Fibroblast of skin of left biceps (primary cell): ENCODE measurements around the gene LRRC27.
"Not testable (repeated sequence)": the region's sequence is repeated elsewhere in the genome, so short reads cannot be mapped to it uniquely, and the experiment has no call there.

Source experiments
- DNase-seq, 2 experiments: peaks; one replicate each; pipeline ENCODE4 v3.0.0-alpha.2; 2013; ENCODE audit warnings: low read depth in 2 of 2

LRRC27 gene

DNA sequence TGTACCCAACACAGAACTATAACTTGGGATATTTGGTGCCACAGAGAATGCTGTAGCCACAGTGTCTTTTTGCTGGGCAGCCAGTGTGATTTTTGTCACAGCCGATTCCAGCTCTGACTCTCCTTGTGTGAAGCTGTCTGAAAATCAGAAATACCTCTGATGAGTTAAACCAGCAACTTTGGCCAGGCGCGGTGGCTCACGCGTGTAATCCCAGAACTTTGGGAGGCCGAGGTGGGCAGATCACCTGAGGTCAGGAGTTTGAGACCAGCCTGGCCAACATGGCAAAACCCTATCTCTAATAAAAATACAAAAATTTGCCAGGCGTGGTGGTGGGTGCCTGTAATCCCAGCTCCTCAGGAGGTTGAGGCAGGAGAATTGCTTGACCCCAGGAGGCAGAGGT, 5.9 kb downstream of the LRRC27 start:
- DNase-seq: not testable (repeated sequence)

DNA sequence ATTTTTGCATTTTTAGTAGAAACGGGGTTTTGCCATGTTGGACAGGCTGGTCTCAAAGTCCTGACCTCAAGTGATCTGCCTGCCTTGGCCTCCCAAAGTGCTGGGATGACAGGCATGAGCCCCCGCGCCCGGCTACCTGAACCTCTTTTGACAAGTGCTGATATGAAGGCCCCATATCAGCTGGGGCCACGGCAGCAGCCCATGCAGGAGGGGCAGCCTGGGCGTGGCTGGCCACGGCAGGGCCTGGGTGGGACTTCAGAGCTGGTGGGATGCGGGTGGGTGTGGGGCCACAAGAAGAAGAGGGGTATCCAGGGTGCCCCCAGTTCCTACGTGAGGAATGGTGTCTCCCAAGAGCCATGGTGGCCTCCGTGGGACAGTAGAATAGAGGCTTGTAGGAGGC, 6.9 kb downstream of the LRRC27 start:
- DNase-seq: no peak

DNA sequence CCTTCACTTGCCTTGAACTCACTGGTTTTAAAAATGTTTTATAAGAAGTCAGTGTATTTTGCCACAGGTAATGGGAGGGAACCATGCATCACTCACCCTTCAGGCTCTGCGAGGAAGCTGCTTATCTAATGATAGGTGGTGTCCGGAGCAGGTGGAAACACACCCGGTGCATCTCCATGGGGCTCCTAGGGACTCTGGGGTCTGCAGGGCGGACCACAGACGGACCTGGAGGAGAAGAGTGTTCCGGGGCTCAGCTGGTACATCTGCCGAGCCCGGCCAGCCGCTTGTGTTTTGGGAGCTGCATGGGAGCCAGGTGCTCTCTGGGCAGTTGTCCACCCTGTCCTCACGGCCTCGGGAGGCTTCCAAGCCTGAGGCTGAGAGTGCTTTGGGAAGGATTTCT, 7.3 kb downstream of the LRRC27 start:
- DNase-seq: no peak

DNA sequence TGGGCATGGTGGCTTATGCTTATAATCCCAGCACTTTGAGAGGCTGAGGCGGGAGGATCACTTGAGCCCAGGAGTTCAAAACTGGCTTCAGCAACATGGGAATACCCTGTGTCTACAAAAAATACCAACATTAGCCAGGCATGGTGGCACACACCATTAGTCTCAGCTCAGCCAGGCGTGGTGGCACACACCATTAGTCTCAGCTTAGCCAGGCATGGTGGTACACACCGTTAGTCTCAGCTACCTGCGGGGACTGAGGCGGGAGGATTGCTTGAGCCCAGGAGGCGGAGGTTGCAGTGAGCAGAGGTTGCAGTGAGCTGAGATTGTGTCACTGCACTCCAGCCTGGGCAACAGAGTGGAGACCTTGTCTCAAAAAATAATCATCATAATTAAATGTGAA, 9.0 kb downstream of the LRRC27 start:
- DNase-seq: no peak

DNA sequence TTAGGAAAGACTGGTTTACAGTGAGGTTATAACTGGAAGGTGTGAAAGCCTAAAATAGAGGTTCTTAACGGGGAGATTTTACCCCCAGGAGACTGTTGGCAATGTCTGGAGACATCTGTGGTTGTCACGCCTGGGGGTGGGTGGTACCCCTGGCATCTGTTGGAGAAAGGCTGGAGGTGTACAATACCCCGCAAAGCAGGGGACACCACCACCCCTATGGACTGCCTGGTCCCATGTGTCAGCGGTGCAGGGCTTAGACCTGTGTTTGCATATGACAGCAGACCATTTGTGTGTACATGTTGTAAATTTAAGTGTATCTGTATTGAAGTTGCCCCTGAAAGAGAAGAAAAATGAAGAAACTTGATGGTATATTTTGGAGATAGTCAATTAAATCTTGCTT, 9.8 kb downstream of the LRRC27 start:
- DNase-seq: no peak

DNA sequence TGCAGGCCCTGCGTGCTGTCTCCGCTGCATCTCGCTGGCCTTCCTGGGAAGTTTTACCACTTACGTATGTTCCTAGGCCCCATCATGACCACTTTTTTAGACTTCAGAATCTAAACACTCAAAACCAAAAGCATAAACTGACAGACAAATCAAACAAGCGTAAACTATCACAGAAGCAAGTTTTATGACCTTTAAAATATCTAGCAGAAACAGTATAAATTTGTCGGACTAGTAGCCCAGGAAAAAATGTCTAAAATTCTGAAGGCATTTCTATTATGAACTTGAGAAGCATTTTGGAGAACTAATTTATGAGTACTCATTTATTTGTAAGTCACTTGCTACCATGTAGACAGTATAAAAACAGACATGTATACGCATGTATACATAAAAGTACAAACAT, 10.6 kb downstream of the LRRC27 start:
- DNase-seq: no peak

DNA sequence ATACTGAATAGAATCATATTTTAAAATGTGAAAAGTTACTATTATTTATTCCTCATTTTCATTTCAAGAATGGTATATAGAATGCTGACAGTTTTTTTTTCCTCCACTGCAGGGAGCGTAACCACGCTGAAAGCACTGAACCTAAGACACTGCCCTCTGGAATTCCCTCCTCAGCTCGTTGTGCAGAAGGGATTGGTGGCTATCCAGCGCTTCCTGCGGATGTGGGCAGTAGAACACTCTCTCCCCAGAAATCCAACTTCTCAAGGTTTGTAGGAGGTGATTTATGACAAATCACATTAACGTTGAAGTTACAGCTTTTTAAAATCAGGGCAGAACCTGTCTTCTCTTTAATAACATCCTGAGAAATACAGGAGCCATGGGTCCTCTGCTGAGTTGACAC, 12.4 kb downstream of the LRRC27 start:
- no peak for DNase-seq

DNA sequence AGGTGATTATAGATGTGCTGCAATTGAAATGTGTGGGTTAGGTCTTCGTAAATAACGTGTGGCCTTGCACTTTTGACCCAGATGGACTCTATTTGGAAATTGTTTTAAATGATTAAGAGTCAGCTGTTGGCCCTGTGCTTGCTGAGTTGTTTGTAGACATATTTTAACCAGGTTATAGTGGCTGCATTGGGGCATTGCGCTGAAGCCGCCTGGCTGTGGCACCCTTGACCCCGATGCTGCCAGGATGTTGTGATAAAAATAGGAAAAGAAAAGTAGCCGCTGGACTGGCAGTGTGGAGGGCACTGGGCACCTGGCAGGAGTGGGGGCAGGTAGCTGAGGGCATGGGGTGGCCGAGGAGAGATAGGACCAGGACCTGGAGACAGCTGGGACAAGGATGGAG, 13.4 kb downstream of the LRRC27 start:
- DNase-seq: no peak

DNA sequence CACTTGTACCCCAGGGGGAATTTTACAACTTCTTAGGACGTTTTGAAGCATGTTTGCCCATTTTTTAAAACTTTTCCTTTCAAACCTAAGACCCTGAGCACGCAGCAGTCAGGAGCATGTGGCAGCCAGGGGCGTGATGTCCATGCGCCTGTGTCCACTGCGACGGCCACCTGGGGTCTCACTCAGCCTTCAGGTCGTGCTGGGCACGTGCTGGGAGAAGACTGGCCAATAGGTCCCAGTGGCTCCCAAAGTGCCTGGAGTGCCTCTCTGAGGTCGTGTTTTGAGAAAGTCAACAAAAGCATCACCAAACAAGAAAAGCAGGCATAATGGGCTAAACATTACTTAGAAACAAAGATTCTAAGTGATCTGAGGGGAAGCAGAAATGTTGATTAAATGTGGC, 14.8 kb downstream of the LRRC27 start:
- DNase-seq: no peak

DNA sequence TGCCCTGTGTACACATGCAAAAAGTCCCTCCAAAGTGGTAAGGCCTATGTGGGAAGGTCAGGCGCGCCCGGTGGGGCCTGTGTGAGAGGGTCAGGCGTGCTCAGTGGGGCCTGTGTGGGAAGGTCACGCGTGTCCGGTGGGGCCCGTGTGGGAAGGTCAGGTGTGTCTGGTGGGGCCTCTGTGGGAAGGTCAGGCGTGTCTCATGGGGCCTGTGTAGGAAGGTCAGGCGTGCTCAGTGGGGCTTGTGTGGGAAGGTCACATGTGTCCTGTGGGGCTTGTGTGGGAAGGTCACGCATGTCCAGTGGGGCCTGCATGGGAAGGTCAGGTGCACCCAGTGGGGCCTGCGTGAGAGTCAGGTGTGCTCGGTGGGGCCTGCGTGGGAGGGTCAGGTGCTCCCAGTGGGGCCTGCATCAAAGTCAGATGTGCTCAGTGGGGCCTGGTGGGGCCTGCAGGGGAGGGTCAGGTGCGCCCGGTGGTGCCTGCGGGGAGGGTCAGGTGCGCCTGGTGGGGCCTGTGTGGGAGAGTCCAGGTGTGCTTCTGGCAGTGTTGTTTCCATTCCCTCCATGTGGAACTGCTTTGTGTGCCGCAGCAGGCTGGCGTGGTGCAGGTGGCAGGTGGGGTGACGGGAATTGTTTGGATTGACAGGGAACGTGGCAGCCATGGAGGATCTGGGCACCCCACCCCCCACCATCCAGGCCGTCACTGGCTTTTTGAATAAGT, 15.4 kb downstream of the LRRC27 start:
- no peak for DNase-seq

DNA sequence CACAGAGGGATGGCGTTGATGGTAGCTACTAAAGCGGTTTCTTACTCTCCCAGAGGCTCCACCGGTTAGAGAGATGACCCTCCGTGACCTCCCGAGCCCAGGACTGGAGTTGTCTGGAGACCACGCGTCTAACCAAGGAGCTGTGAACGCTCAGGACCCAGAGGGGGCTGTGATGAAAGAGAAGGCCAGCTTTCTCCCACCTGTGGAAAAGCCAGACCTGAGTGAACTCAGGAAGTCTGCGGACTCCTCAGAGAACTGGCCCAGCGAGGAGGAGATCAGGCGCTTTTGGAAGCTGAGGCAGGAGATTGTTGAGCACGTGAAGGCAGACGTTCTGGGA, 15.9 kb downstream of the LRRC27 start:
- no peak for DNase-seq

DNA sequence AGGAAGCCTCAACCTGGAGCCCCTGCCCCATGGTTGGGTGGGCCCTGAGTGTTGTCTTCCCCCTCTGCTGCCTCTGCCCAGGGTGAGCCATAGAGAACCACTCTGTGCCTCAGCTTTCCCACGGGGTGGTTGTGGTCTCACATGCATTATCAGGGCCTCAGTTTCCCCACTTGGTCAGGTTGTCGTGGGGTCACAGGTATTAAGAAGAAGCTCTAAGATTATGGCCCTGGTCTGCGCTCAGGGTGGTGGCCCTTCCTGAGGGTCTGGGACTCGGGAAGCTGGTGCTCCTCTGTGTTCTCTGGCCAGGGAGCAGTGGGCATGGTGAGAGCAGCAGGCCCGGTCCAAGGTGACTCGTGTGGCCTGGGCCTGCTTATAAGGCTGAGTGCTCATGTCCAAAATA, 17.8 kb downstream of the LRRC27 start:
- DNase-seq: no peak

DNA sequence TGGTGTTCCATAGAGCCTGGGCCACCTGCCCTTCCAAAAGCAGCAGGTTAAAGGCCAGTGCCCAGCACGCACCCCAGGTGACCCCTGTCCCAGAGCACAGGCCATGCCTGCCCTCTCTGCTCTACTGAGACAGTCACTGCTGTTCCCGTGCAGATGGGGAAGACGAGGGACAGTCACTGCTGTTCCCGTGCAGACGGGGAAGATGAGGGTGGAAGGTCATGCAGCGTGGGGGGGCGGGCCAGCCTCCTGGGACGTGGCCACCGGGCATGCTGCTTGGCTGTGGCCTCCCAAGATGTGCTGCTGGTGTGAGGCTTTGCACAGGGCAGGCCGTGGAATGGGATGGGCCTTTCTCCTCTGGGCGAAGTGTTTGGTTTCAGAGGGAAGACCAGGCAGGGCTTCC, 18.4 kb downstream of the LRRC27 start:
- no peak for DNase-seq

DNA sequence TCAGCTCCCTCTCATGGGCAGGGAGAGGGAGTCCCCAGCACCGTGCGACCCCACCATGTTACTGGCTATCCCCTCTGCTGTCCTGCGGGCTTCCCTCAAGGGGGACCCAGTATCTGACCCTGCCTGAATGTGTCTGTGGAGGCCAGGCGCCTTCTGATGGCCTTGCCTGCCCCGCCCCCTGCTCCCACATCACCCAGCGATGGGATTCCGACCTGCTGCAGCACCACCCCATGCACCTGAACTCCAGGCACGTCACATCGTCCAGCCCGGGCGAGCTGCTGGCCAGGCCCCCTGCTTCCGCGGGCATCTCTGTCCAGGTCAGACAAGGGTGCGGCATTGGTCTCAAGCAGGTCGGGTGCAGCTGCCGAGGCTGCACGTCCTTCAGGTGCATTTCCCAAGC, 19.0 kb downstream of the LRRC27 start:
- no peak for DNase-seq

DNA sequence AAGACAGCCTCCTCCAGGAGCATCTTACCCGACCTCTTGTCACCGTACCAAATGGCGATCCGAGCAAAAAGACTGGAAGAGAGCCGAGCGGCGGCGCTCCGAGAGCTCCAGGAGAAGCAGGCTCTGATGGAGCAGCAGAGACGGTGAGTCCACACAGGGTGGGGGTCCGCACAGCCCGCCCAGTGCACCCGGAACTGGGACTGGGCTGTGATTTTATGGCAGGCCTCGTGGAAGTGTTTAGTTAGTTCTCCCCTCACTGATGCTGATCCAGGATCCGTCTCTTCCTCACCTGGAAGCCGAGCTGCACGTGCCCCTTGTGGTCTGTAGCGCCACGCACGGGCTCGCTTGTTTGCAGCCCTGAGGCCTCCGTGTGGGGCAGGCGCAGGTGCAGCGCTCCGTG, 19.6 kb downstream of the LRRC27 start:
- DNase-seq: no peak

DNA sequence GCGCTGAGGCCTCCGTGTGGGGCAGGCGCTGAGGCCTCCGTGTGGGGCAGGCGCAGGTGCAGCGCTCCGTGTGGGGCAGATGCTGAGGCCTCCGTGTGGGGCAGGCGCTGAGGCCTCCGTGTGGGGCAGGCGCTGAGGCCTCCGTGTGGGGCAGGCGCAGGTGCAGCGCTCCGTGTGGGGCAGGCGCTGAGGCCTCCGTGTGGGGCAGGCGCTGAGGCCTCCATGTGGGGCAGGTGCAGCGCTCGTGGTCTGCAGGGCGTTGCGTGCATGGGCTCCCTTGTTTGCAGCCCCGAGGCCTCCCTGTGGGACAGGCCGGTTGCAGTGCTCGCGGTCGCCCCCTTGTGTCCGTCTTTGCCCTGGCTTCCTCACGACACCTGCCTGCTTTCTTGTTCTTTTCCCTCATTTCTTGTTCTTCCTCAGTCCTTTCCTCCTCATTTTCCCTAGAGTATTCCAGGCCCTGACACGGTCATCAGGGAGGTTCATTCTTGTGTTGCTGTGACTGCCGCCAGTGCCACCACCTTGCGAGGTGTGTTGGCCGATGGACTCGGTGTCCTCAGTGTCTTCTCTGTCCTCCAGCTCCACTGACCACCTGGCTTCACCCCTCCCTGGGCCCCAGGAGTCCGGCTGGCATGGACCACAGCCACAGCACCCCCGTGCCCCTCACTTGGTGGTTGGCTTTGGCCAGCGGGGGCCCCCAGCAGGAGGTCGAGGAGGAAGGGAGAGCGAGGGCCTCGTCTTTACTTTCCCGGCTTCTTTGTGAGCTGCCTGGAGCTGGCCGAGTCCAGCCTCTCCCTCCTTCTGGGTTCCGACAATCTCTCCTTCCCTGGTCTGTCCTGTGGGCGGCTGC, 20.7 kb downstream of the LRRC27 start:
- peak in 1 of 2 experiments; percentile 5 for DNase-seq

DNA sequence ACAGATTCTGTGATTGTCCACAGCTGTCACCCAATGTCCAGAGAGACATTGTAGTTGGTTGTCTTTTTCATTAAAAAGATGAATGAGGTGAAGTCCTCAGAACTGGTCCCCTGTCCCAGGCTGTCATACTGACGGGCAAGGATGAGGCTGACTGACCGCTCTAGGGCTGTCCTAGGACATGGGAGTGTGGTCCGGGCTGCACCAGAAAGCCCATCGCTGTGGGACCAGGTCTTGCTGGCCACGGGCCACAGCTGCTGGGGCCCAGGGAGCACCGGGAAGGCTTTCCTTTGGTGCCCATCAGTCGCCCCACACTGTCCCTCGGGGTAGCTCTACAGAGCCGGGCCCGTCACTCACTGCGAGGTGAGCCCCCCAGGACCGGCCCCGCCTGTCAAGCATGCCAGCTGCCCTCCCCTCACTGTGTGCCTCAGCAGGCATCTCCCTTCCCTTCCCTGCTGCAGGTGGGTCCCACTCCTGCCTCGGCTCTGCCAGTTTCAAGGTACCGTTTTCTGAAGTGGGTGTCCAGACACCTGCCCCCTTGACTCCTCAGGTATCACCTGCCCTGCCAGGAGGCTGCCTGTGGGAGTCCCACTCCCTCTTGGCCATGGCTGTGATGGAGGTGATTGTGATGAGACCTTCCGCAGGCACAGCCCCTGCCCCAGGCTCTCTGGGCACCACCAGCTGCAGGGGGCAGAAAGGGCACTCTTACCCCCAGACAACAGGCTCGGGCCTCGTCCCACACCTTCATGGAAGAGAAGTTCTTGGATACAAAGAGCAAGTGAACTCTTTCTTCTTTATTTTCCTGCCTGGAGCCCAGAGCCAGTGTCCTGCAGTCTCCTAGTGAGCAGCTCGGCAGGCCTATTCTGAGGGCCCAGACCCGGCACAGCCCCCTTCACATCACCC, 21.7 kb downstream of the LRRC27 start:
- no peak for DNase-seq

DNA sequence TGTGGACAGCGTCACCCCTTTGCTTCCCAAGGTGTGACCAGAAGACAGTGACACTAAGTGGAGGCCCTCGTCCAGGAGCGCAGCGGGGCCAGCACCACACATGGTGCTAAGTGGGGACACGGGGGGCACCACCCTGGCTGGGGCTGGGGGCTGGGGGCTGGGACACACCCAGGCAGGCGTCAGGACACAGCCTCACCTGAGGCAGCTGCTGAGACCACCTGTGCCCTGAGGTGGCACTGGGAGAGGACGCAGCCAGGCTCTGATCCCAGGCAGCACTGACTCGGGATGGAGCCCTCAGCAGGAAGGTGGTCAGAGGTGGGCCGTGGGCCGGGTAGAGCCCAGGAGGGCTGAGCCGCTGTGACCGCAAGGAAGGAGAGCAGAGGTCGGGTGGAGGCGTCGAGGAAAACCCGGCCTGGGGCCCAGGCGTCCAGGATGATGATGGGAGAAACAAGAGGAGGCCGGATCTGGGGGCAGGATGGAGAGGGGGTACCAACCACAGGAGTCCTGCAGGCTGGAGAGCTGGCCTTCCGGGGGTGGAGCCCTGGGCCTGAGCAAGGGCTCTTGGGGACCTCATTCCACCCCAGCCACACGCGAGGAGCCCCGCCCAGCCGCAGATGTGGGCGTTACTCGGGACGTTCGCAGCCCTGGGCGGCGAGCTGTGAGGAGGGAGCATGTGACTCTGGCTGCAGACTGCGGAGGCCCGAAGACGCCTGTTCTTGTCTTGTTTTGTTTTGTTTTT, 22.5 kb downstream of the LRRC27 start:
- no peak for DNase-seq

DNA sequence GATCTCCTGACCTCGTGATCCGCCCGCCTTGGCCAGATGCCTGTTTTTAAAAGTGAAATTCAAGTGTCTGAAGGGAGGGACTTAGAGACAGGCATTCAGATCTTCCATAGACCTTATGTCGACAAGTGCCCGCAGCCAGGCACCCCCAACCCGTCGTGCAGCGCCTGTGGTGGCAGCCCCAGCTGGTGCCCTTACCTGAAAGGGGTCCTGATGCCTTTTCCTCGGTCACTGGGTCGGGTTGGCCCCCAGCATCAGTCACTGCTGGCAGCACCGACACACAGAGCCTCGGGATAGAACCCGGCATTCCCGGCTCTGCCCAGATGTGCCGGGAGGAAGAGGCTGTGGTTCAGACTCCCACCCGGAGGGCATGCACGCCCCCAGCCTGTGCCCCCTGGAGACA, 23.3 kb downstream of the LRRC27 start:
- no peak for DNase-seq

DNA sequence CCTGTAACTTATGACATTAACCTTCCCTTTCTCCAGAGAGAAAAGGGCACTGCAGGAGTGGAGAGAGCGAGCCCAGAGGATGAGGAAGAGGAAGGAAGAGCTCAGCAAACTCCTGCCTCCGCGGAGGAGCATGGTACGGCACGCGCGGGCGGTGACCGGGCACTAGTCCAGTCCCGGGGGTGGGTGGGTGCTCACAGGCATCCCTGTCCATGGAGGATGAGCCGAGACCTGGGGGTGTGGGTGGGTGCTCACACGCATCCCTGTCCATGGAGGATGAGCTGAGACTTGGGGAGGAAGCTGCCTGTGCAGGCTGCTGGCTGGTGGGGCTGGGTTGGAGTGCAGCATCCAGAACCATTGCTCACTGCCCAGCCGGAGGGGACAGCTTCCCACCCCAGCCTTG, 23.8 kb downstream of the LRRC27 start:
- no peak for DNase-seq

DNA sequence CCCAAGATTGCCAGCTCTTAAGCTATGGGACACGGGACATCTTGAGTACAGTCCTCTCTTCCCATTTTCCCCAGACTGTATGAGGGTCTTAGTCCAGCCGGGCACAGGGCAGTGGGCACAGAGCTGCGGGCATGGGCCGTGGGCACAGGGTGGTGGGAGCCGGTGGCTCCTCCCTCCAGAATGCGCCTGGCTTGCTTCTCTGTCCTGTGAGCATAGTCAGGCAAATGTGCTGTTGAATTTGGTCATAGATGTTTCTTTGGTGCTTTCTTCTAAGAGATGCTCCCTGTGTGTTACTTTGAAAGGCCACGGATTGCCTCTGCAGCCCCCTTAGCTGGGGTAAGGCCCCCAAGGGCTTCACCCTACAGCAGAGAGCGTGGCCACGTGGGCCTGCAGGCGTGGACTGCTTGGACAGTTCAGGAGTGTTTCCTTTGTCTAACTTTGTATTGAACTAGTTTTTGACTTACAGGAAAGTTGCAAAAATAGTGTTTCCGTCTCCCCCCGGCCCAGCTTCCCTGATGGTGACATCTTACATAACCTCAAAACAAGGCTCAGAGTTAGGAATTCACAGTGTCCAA, 24.7 kb downstream of the LRRC27 start:
- DNase-seq: no peak
